Epidermal melanocyte (primary cell): ENCODE data around the gene CANX.
A peak's percentile ranks its signal among the peaks of the same experiment; 100 is the strongest.
"Not testable (repeated sequence)": the region's sequence is repeated elsewhere in the genome, so short reads cannot be mapped to it uniquely, and the experiment has no call there.

Source experiments
- DNase-seq: peaks from one replicate; pipeline ENCODE4 v3.0.0; 2011; ENCODE audit warnings: low spot score; ENCODE audit not compliant: insufficient read length

CANX gene, protein sequence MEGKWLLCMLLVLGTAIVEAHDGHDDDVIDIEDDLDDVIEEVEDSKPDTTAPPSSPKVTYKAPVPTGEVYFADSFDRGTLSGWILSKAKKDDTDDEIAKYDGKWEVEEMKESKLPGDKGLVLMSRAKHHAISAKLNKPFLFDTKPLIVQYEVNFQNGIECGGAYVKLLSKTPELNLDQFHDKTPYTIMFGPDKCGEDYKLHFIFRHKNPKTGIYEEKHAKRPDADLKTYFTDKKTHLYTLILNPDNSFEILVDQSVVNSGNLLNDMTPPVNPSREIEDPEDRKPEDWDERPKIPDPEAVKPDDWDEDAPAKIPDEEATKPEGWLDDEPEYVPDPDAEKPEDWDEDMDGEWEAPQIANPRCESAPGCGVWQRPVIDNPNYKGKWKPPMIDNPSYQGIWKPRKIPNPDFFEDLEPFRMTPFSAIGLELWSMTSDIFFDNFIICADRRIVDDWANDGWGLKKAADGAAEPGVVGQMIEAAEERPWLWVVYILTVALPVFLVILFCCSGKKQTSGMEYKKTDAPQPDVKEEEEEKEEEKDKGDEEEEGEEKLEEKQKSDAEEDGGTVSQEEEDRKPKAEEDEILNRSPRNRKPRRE

DNA sequence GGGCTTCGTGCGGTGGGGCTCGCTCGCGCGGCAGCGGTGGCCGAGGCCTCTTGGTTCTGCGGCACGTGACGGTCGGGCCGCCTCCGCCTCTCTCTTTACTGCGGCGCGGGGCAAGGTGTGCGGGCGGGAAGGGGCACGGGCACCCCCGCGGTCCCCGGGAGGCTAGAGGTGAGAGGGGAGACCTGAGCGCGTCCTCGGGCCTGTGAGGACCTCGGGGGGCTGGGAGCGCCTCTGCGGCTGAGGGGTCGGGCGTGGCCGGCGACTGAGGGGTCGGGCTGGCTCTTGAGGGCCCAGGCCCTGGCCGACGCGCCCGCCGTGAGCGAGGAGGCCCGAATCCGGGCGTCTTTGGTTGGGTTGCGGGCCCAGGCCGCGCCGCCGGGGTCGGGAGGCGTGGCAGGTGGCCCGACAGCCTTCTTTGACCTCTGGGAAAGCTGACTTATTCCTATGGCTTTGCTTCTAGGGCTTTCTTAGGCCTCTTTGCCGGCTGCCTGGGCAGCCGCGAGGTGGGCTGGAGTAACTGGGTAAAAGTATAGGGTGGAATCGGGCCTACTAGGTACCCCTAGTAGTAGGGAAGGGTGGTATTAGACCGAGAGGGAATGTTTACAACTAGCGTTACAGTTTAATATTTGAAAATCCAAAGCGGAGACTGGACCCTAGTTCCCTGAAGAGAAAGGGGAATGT is at the start of gene CANX:
Gene CANX (plus strand): TSS at position 33 of the 681 bp plus-strand sequence. CDS start 6,715 bp downstream, outside the sequence.
- DNase-seq: no peak

DNA sequence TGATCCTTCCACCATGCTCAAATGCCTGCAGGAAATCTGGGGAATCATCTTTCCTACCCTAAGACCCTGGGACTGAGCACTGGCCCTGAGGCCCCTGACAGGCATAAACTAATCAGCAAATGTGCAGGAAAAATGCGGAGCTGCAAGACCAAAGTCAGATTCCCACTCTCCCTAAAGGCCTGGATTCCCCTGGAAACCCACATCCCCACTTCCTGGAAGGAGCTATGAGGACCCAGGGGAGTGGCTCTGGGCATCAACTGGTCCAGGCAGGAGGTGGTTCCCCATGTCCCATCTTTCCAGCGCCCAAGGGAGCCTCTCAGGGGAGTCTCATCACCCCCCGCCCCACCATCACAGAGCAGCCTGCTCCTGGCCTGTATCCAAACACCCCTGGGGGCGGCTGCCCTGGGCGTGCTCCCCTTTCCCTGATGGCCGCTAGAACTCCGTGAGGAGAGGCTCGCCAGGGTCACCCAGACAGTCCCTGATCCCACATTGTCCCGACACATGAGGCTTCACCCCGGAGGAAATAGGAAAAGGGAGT is 49.5 kb upstream of the CANX start:
- not testable (repeated sequence) for DNase-seq

DNA sequence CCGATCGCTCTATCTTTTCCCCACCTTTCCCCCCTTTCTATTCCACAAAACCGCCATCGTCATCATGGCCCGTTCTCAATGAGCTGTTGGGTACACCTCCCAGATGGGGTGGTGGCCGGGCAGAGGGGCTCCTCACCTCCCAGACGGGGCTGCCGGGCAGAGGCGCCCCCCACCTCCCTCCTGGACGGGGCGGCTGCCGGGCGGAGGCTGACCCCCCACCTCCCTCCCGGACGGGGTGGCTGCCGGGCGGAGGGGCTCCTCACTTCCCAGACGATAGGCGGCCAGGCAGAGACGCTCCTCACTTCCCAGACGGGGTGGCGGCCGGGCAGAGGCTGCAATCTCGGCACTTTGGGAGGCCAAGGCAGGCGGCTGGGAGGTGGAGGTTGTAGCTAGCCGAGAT is 48.5 kb upstream of the CANX start:
- DNase-seq: not testable (repeated sequence)

DNA sequence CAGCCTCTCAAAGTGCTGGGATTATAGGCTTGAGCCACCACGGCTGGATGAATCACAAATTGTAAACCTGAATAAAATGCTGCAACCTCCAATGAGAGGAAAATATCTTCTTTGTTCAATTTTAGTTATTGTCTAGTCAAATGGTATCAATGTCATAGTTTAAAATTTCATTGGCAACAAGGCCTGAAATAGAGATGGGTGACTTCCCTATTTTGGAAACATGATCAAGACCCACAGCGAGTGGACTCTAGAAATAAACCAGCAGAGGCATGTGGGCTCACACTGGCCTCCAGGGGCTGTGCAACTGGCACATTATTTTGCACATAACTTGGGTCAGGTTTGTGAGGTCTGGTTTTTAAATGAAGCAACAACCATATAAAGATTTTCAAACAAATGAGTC is 45.6 kb upstream of the CANX start:
- not testable (repeated sequence) for DNase-seq

DNA sequence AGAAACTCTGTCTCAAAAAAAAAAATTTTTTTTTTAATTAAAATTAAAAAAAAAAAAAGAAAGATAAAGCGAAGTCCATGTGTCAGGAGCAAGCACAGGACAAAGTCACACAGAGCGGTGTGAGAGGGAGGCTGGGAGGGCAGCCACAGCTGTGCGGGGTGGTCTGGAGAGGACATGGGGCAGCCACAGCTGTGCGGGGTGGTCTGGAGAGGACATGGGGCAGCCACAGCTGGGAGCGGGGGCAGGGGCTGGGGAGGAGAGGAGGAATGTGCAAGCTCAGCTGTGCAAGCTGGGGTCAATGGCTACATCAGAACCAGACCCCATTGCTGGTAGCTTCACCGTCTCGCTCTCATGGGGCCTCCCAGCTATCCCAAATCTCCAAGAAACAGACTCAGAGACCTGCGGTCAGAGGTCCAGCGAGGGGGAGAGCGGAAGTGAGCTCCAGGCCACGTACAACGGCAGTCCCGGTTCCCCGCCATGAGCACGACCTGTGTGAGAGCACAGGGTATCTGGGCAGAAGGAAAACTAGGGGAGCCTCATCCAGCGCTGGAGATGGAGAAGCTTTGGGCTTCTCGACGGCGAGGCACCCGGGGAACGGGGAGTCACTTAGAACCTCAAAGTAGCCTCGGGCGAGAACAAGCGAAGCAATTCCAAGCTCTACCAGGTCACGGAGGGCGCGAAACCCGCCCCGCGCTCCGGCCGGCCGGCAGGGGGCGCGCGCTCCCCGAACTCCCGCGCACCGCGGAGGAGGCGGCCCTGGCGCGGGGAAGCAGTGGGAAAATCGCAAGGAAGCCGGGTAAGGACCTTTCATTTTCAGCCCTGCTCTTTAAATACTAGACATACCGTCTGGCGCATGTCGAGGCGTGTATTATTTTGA is 41.2 kb upstream of the CANX start:
- not testable (repeated sequence) for DNase-seq

DNA sequence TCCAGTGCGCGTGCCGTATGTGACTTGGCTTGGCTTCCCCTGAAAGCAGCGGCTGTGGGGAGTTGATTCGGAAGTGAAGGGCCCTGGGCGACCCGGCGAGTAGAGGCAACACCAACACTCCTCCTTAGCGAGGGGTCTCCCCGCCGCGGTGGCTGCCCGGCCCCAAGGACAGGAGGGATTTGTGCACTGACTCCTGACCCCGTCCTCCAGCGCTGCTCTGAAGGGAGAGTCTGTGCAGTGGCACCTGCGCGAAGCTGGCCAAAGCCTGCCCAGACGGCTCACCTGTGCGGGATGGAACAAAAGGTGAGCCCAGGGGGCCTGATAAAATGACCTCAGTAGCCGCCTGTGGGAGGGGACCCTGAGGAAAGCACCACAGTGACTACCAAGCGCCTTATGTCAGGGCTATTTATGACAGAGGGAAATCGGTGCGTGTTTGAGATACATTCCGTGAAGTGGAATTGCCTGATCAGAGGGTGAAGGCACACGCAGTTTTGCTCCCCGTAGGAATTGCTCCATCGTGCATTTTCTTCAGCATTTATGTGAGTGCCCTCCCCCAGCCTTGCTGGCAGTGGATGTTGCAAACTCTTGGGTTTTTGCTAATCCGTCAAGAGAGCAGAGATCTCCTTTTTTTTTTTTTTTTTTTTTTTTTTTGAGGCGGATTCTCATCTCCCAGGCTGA is 40.4 kb upstream of the CANX start:
- DNase-seq: not testable (repeated sequence)

DNA sequence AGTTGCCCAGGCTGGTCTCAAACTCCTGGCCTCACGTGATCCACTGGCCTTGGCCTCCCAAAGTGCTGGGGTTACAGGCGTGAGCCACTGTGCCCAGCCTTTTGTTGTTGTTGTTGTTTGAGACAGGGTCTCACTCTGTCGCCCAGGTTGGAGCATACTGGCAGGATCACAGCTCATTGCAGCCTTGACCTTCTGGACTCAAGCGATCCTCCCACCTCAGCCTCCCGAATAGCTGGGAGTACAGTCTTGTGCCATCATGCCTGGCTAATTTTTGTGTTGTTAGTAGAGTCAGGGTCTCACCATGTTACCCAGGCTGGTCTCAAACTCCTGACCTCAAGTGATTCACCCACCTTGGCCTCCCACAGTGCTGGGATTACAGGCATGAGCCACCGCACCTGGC is 37.1 kb upstream of the CANX start:
- DNase-seq: not testable (repeated sequence)

DNA sequence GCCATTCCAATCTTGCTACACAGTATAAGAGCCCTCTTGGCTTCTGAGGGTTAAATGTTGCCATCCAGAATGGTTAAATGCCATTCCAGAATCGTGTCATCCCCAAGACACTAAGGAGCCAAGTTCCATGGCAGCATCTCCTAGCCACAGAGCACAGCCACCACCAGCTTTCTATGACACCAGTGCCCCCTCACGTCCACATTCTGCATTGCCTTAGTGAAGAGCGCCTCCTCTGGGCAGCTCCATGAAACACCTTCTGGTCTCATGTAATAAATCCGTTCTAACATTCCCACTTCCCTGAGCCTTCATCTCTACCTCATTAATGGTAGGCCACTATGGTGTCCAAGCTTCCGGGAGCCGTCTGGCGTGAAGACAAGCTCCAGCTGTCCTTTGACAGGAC is 30.4 kb upstream of the CANX start:
- DNase-seq: no peak

DNA sequence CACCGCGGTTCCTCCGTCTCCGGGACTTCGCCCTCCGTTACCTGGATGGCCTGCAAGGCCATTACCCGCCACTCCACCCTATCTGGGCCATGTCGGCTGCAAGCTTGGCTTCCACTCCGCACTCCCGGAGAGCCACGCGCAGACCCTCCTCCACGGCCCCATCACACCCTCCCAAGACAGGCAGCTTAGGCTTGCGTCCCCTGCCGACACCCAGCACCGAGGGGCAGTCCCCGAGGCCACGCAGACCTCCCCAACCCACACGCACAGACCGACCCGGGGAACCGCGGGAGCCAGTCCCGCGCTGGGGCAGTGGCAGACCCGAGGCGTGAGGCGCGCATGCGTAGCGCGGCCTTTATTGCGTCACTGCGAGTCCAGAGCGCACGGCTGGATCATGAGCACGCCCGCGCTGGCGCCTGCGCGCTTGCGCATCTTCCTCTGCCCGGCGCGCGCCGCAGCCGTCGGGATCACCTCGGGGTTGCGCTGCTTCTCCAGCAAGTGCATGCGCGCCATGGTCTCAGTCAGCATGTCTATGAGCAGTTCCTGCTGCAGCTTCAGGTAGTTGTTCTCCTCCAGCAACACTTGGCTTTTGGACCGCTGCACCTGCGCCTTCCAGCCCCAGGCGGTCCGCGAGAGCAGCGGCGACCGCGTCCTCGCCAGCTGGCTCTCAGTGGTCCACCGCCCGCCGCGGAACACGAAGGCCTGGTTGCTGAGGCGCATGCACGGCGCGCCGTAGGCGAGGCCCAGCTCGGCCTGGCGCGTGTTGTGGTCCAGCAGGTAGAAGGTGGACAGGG is 20.3 kb upstream of the CANX start:
- DNase-seq: peak; percentile 88

DNA sequence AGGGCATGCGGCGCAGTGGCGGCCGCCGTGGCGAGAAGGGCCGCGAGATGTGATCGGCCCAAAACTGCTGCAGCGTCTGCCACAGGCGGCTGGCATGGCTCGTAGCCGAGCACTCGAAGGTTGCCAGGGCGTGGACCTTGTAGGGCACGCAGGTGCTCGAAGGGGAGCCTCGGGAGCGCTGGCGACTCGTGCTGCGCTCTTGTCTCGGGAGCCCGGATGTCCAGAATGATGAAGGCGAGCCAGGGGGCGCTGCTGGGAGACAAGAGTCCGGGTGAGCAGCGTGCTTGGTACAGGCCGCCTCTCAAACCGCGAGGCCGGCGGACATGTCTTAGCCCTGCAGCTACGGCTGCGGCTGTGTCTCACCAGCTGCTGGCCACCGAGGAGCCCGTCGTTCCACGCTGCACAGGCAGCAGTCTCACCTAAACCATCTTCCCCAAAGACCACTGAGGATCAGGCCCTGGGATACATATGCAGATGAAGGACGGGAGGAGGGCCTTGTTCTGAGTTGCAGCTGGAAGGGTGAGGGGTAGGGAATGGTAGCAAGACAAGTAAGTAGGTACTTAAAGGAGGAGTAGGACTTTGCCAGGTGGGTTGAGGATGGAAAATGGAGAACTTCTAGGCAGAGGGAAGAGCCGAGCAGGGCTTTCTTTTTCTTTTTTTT is 19.6 kb upstream of the CANX start:
- no peak for DNase-seq

DNA sequence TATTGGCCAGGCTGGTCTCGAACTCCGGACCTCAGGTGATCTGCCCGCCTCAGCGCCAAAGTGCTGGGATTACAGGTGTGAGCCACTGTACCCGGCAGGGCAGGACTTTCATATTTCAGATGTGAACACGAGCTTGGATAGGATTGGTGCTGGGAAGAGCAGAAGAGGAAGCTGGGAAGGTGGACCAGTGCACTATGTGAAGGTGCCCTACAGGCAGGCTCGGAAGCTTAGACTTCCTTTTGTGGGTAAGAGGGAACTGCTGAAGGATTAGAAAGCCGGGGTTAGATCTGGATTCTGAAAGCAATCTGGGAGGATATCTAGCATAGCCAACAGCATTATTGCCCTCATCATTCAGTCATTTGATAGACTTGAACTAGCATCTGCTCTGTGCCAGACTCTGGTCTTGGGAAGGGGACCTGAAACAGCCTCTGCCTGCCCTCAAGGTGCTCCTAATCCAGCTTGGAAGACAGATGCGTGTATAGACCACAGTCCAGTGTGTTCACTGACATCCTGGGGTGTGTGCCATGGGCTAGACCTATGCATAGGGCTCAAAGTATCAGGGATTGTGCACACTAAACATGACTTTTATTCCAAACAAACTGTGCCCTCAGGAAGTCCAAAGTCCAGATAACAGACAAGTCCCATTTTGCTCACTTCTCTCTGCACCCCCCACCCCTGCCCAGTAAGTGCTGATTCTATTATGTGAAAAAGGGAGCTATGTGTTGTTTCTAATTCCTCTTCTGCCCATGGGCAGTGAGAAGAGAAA is 18.6 kb upstream of the CANX start:
- no peak for DNase-seq

DNA sequence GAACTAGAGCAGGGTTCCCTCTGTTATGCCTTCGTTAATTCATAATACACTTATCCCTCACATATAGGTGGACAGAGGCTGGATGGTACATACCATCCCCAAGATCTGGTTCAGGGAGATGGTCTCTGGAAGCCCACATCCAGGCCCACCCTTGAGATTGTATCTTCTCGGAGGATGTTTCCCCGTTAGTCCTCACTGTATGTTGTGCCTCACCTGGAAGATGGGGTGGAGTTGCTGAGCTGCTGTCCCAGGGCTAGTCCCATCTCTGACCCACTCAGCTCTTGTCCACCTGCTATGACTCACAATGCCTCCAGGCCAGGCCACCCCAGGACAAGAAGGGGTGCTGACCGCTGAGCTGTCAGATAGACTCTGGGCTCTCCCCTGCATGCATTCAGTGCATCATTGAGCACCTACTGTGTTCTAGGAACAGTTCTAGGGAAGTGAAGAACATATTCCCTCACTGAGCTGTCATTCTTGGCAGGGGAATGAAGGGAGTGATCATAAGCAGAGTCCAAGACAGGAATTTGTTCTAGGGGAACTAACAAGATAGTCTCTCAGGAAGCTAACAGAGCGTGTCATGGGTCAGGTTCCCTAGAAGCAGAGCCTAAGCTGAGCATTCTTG is 17.9 kb upstream of the CANX start, which contains the start of gene CBY3:
Gene CBY3 (minus strand): TSS at position 255 of the 622 bp plus-strand sequence. CDS start 116 bp downstream, at position 139.
- no peak for DNase-seq

DNA sequence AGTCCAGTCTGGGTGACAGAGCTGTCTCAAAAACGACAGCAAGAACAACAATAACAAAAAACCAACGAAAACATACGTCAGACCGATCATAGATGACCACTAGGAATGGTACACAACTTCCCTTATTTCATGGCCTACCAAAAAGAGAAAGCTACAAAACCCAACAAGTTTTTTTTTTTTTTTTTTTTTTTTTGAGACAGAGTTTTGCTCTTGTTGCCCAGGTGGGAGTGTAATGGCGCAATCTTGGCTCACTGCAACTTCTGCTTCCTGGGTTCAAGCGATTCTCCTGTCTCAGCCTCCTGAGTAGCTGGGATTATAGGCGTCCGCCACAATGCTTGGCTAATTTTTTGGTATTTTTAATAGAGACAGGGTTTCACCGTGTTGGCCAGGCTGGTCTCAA is 9.6 kb upstream of the CANX start:
- DNase-seq: not testable (repeated sequence)

DNA sequence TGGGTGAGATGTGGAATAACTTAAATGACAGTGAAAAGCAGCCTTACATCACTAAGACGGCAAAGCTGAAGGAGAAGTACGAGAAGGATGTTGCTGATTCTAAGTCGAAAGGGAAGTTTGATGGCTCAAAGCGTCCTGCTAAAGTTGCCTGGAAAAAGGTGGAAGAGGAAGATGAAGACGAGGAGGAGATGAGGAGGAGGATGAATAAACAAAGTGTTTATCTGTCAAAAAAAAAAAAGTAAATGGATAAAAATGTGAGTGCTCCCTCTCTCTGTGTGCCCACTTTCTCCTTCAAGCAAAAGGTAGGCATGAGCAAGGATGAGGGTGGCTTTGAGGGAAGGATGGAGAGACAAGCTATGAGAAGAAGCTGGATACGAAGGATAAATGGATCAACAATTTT is 4.2 kb upstream of the CANX start:
- DNase-seq: no peak

DNA sequence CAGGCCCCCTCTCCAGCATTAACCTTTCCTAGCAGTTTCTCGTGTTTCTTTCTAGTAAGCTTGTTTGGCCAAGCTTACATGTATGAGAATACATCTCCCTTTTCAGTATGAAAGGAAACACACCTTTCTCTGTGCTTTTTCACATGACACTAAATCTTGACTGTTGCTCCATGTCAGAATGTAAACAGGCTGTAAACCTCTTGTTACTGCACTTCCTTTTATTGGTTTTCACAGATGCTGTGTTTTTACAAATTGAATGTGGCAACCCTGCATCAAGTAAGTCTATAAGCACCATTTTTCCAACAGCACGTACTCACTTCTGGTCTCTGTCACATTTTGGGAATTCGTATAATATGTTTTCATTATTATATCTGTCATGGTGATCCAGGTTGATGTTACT is 2.2 kb upstream of the CANX start:
- no peak for DNase-seq

DNA sequence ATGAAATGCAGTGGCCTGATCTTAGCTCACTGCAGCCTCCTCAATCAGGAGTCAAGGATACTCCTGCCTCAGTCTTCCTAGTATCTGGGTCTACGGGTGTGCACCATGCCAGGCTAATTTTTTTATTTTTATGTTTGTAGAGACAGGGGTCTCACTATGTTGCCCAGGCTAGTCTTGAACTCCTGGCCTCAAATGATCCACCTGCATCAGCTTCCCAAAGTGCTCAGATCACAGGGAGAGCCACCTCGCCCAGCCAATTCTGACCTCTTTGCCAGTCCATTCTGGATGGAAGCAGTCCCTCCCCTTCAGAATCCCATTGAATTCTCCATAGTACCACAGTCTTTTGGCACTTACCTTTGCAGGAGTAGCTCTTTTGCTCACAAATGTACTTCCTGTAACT is 1.7 kb upstream of the CANX start:
- DNase-seq: no peak

DNA sequence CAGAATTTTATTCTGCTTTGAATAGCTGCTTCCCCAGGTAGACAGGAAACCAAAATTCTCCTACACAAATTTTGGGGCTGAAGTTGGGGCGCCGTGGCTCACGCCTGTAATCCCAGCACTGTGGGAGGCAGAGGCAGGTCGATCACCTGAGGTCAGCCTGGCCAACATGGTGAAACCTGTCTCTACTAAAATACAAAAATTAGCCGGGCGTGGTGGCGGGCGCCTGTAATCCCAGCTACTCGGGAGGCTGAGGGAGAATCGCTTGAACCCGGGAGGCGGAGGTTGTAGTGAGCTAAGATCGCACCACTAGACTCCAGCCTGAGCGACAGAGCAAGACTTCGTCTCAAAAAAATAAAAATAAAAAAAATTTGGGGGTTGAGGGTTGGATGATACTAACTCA is 1.2 kb upstream of the CANX start:
- DNase-seq: not testable (repeated sequence)
